Progenitor cell of endocrine pancreas (in vitro differentiated cells): Measurements from ENCODE around the gene BMP4. TPM values are rescaled to one million over a fixed set of nuclear protein-coding genes. Genes with fewer than 3 reads are reported as not detected.
"Not testable (repeated sequence)": the region's sequence is repeated elsewhere in the genome, so short reads cannot be mapped to it uniquely, and the experiment has no call there.

Source experiments
- DNase-seq: peaks from one replicate; pipeline ENCODE4 v3.0.0; 2021; ENCODE audit warnings: low spot score; ENCODE audit not compliant: unreplicated experiment
- H3K27ac Mint-ChIP-seq: 2 replicates; pipeline ENCODE4 v1.8.0; 2021; ENCODE audit warnings: mild to moderate bottlenecking, moderate library complexity, mixed read lengths
- H3K27me3 Mint-ChIP-seq: 2 replicates; pipeline ENCODE4 v1.8.0; 2021; ENCODE audit warnings: mixed read lengths
- H3K36me3 Mint-ChIP-seq: 2 replicates; pipeline ENCODE4 v1.8.0; 2022; ENCODE audit warnings: mixed read lengths; ENCODE audit not compliant: insufficient read depth
- H3K4me1 Mint-ChIP-seq: 2 replicates; pipeline ENCODE4 v1.8.0; 2021; ENCODE audit warnings: low read depth, mixed read lengths
- H3K4me3 Mint-ChIP-seq: 2 replicates; pipeline ENCODE4 v1.8.0; 2021; ENCODE audit warnings: low read depth, mild to moderate bottlenecking, moderate library complexity, mixed read lengths
- H3K9me3 Mint-ChIP-seq: 2 replicates; pipeline ENCODE4 v1.8.0; 2021; ENCODE audit warnings: low read depth, mixed read lengths
- total RNA-seq: library from RNA; stranded (reverse); gene quantifications from 2 replicates; pipeline ENCODE4 v1.2.1, GENCODE V29; 2021
- TF ChIP-seq, protein P1 (sequence below): fragments of 200-600 bp; sonication (generic); IDR thresholded peaks from one replicate; pipeline ENCODE4 v1.5.0; 2021; ENCODE audit warnings: antibody characterized with exemption, mild to moderate bottlenecking; ENCODE audit not compliant: unreplicated experiment

BMP4 gene
- total RNA-seq, 1 donor from 2014 or later, result 2.7 TPM

GRCh38 chr14:53999061-53999488 lies 42.5 kb upstream of the BMP4 start:
- Mint-ChIP-seq H3K4me3 (no peak overlapping the region), H3K27ac (no peak overlapping the region), H3K27me3 (no peaks in the 10 kb centered on the region)

GRCh38 chr14:53996041-53996440 lies 39.4 kb upstream of the BMP4 start:
- no peaks in the 10 kb centered on the region for H3K27me3 Mint-ChIP-seq
- no peak overlapping the region for H3K4me3 Mint-ChIP-seq
- H3K36me3 Mint-ChIP-seq, result no peaks in the 10 kb centered on the region
- no peaks in the 10 kb centered on the region for H3K9me3 Mint-ChIP-seq
- no peak overlapping the region for H3K27ac Mint-ChIP-seq
- DNase-seq, result no peak
- peaks cover 3% of the 10 kb centered on the region for H3K4me1 Mint-ChIP-seq
- TF ChIP-seq, protein P1, sequence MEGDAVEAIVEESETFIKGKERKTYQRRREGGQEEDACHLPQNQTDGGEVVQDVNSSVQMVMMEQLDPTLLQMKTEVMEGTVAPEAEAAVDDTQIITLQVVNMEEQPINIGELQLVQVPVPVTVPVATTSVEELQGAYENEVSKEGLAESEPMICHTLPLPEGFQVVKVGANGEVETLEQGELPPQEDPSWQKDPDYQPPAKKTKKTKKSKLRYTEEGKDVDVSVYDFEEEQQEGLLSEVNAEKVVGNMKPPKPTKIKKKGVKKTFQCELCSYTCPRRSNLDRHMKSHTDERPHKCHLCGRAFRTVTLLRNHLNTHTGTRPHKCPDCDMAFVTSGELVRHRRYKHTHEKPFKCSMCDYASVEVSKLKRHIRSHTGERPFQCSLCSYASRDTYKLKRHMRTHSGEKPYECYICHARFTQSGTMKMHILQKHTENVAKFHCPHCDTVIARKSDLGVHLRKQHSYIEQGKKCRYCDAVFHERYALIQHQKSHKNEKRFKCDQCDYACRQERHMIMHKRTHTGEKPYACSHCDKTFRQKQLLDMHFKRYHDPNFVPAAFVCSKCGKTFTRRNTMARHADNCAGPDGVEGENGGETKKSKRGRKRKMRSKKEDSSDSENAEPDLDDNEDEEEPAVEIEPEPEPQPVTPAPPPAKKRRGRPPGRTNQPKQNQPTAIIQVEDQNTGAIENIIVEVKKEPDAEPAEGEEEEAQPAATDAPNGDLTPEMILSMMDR, result no peak

More at GRCh38 chr14:53999061-53999488, 42.5 kb upstream of the BMP4 start:
- no peaks in the 10 kb centered on the region for H3K9me3 Mint-ChIP-seq
- DNase-seq, result no peak
- H3K4me1 Mint-ChIP-seq, result peaks cover 4% of the 10 kb centered on the region
- no peaks in the 10 kb centered on the region for H3K36me3 Mint-ChIP-seq
- TF ChIP-seq, protein P1, result no peak

- Mint-ChIP-seq H3K27ac (no peak overlapping the region), H3K4me1 (peaks cover 1% of the 10 kb centered on the region), H3K36me3 (no peaks in the 10 kb centered on the region), H3K27me3 (no peaks in the 10 kb centered on the region), H3K9me3 (no peaks in the 10 kb centered on the region), H3K4me3 (no peak overlapping the region)
- TF ChIP-seq, protein P1, result no peak
- DNase-seq, result no peak
These were observed 37.4 kb upstream of the BMP4 start for GRCh38 chr14:53993920-53994607.

GRCh38 chr14:53990978-53991377 lies 34.4 kb upstream of the BMP4 start:
- TF ChIP-seq, protein P1, result no peak
- Mint-ChIP-seq H3K4me3 (no peak overlapping the region), H3K9me3 (peaks cover 8% of the 10 kb centered on the region)

GRCh38 chr14:53986718-53987117 lies 30.1 kb upstream of the BMP4 start:
- not testable (repeated sequence) for H3K27me3 Mint-ChIP-seq, DNase-seq, H3K4me3 Mint-ChIP-seq, H3K27ac Mint-ChIP-seq, H3K36me3 Mint-ChIP-seq, H3K4me1 Mint-ChIP-seq
- peaks cover 22% of the 10 kb centered on the region for H3K9me3 Mint-ChIP-seq

More at GRCh38 chr14:53990978-53991377, 34.4 kb upstream of the BMP4 start:
- H3K4me1 Mint-ChIP-seq, result no peaks in the 10 kb centered on the region
- H3K36me3 Mint-ChIP-seq, result peaks cover 2% of the 10 kb centered on the region
- DNase-seq, result no peak
- no peak overlapping the region for H3K27ac Mint-ChIP-seq
- no peaks in the 10 kb centered on the region for H3K27me3 Mint-ChIP-seq

GRCh38 chr14:53984958-53985357 lies 28.3 kb upstream of the BMP4 start:
- H3K27ac Mint-ChIP-seq, H3K4me3 Mint-ChIP-seq, DNase-seq, H3K36me3 Mint-ChIP-seq, H3K27me3 Mint-ChIP-seq, H3K4me1 Mint-ChIP-seq: not testable (repeated sequence)
- peaks cover 22% of the 10 kb centered on the region for H3K9me3 Mint-ChIP-seq
